IPS-11a (cell line): ENCODE results near the gene MLF2.
A peak's percentile ranks its signal among the peaks of the same experiment; 100 is the strongest.
"Not testable (repeated sequence)": the region's sequence is repeated elsewhere in the genome, so short reads cannot be mapped to it uniquely, and the experiment has no call there.

Experiments used
- H3K4me3 ChIP-seq: one replicate; pipeline ENCODE4 v1.5.1; 2013; ENCODE audit warnings: low read depth, low read length, control low read depth

MLF2 gene

DNA sequence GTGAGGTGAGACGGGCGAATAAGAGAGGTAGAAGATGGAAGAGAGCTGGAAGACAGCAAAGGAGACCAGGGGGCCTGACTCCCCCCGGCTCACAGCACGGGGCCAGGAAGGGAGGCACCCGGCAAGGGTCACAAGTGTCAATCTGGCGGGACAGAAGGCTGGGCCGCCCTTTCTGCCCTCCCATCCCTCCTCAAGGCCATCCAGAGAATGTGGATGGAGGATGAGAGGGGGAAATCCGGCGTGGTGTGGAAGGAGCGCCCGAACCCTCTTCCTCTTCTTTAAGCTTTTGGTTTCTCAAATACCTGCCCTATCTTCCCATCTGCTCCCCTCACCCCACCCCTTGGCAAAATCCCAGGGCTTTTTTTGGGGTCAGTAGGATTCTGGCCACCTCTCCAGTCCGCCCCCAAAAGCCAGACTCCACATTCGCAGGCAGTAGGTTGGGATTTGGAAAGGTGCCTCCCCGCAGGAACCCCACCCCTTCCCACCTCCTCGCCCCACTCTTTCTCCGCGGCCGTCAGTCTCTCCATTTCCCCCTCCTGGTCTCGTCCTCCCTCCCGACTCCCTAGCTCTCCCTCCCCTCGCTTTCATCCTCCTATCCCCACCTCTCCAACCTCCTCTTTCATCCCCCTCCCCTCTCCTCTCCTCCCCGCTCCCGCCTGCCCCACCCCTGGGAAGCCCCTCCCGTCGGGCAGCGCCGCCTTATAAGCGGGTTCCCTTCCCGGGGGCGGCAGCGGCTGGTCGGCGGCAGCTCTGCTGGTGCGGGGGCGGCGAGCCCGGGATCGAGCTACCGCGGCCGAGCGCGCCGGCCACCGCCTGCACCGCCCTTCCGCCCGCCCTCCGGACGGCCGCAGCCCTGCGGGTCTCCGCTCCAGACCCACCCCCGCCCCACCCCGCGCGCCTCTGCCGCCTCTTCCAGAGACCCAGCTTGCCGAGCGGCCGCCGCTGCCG is 13.0 kb upstream of the MLF2 start, which contains the start of gene PTMS:
PTMS (plus strand) TSS at position 730 of the 948 bp plus-strand sequence. CDS start 343 bp downstream, outside the sequence.
- H3K4me3 ChIP-seq: peak within 1 kb of the TSS; percentile 72

DNA sequence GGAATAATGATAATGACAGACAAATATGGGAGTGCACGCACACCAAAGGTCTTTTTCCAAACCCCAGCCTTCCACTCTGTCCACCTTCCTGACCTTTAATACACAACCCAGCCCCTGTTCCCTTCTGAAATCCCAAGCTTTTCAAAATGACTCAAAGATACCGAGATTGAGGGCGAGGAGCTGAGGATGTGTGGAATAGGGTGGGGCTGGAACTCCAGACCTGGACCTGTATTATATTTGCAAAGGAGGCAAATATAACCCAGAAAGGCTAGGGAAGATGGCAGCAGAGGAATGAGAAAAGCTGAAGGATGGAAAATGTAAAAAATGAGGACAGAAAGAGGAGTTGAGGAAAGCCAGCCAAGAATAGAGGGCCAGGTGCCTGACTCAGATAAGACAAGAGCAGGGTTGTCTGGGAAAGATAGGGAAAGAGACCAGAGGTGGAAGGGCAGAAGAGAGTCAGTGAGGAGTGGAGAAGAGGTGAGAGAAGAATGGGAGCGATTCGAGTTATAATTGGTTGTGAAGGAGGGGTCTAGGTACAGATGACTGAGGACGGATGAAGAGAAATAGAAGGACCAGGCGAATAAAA is 12.2 kb upstream of the MLF2 start:
- H3K4me3 ChIP-seq: peak overlapping the region; percentile 72

DNA sequence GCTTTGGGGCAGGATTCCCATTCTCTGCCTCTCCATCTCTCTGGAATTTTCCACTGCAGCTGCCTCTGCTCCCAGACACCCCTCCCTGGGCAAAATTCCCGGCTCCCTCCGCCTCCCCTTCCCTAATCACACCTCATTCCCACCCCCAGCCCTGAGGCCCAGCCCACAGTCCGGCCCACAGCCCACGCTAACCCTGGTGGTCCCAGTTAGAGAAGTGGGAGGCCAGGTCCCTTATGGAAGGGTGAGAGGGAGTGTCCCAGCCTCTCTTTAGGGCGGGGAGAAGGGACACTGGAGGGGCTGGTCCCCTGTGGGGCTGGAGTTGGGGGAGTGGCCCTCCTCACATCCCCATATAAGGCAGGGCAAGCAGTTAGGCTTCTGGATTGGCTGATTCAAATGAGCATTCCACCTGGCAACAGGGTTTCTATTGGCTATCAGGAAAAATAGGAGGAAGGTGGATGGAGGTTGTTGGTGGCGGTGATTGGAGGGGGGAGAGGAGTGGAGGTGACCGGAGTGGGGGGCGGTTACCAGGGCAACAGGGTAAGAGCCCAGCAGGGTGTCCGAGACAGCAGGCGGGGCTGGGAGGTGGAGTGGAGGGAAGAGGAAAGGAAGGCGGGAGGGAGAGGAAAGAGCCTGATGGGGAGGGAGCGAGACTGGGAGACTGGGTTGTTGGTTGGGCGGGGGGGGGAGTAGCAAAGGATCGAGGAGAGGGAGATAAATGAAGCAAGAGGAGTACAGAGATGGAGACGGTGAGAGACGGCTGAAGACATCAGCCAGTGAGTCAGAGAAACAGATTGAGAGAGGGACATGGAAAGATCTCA is 11.3 kb upstream of the MLF2 start:
- no peak overlapping the region for H3K4me3 ChIP-seq

- H3K4me3 ChIP-seq: no peak overlapping the region
These were observed 10.4 kb upstream of the MLF2 start for GRCh38 chr12:6763380-6763779.

DNA sequence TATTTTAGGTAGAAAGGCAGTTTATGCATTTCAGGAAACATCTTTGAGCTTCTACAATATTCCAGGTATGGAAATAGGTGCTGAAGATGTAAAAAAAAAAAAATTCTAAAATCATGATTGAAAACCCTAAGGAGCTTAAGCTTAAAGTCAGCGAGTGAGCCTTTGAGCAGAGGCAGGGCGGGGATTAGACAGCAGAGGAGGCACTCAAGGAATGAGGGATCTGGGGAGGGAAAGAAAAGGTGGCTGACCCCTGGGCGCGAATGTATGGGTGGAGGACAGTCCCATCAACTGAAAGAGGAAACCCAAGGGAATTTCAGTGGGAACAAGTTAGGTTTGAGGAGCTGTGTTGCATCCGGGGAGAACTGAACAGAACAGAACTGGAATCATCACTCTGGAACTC is 6.8 kb upstream of the MLF2 start:
- H3K4me3 ChIP-seq: no peak overlapping the region

DNA sequence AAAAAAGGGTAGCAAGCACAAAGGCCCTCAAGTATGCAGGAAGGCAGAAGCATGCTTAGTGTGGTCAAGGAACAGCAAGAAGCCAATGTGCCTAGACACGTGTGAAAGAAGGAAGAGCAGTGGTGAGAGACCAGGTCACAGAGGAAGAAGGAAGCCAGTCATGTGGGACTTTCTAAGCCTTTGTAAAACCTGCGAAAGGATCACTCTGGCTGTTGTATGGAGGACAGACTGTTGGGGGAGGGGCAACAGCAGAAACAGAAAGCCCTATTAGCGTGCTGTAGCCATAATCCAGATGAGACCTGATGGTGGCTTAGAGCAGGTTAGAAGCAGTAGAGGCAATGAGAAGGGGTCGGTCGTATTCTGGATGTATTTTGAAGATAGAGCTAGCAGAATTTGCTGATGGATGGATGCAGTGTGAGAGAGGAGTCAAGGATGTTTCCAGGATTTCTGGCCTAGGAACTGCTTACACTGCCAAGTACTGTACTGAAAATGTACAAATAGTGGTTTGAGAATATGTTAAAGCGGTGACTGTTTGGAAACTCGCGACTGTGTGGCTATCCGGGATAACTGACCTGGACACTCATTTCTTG is 5.7 kb upstream of the MLF2 start:
- no peak overlapping the region for H3K4me3 ChIP-seq

GRCh38 chr12:6757028-6757690 is 4.2 kb upstream of the MLF2 start:
- no peak overlapping the region for H3K4me3 ChIP-seq

GRCh38 chr12:6754411-6754810 is 1.5 kb upstream of the MLF2 start:
- no peak overlapping the region for H3K4me3 ChIP-seq

GRCh38 chr12:6753772-6754356 is 923 bp upstream of the MLF2 start:
- no peak overlapping the region for H3K4me3 ChIP-seq

- peak overlapping the region; percentile 89 for H3K4me3 ChIP-seq
These were observed 597 bp downstream of the MLF2 start for GRCh38 chr12:6752167-6752920.

GRCh38 chr12:6751767-6752166 is 1.2 kb downstream of the MLF2 start:
- H3K4me3 ChIP-seq: peak overlapping the region; percentile 89

DNA sequence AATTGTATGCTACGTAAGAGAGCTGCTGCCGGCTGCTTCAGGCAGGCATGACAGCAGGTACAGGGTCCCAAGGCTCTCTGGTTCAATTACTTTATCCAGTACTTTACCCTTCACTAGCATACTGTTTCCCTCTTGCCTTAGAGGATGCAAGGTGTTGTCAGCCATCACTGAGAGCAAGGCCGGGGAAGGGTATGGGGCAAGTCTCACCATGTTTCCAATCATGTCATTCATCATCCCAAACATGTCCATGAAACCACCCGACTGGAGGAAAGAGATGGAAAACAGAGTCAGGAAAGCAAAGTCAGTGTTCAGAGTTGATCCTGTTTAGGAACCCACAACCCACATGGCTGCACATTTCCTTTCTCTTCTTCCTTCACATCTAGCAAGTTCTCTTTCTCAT is 2.4 kb downstream of the MLF2 start:
- H3K4me3 ChIP-seq: no peak overlapping the region

GRCh38 chr12:6748761-6749160 is 4.2 kb downstream of the MLF2 start:
- H3K4me3 ChIP-seq: no peak overlapping the region

GRCh38 chr12:6747216-6747615 is 5.7 kb downstream of the MLF2 start:
- H3K4me3 ChIP-seq: no peak overlapping the region

GRCh38 chr12:6745741-6746525 is 7.0 kb downstream of the MLF2 start:
- no peak overlapping the region for H3K4me3 ChIP-seq

GRCh38 chr12:6743300-6743699 is 9.6 kb downstream of the MLF2 start:
- not testable (repeated sequence) for H3K4me3 ChIP-seq

DNA sequence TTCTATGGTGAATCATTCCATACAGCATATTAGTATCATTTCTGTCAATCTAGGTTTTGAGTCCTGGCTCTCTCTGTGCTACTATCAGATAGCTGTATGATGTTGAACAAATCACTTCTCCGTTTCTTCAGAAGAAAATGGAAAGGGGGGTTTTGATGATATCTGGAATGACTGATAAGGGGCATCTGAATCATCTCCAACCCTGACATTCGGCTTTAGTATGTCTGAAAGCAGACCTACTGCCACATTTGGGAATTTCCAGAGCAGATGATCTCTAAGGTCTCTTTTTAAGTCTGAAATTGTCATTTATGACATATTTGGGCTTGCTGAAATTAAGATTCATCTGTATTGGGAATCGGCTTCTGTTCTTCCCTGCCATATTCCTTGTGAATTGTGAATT is 10.1 kb downstream of the MLF2 start:
- no peak overlapping the region for H3K4me3 ChIP-seq

GRCh38 chr12:6742080-6742479 is 10.9 kb downstream of the MLF2 start:
- not testable (repeated sequence) for H3K4me3 ChIP-seq

- H3K4me3 ChIP-seq: no peak overlapping the region
These were observed 16.2 kb downstream of the MLF2 start for GRCh38 chr12:6736754-6737153.
